Neural cell (in vitro differentiated cells): ENCODE results near the gene ANAPC15.

Experiments used
- EP300 ChIP-seq: fragments of 450-650 bp; conservative IDR thresholded peaks from 2 replicates; pipeline ENCODE4 v1.6.1; 2014; ENCODE audit warnings: antibody characterized with exemption, mild to moderate bottlenecking, moderate library complexity; ENCODE audit not compliant: poor library complexity, severe bottlenecking
- EZH2 ChIP-seq: fragments of 200-600, 300-800 bp; shearing (Covaris generic), sonication (generic); IDR thresholded peaks from 2 replicates; pipeline ENCODE4 v1.6.1; 2014; ENCODE audit warnings: antibody characterized with exemption, low read length, borderline replicate concordance, mild to moderate bottlenecking; ENCODE audit not compliant: insufficient read depth, poor library complexity, severe bottlenecking
- MXI1 ChIP-seq: fragments of 450-650 bp; conservative IDR thresholded peaks from 2 replicates; pipeline ENCODE4 v1.6.1; 2014; ENCODE audit warnings: antibody characterized with exemption, mild to moderate bottlenecking; ENCODE audit not compliant: poor library complexity, severe bottlenecking
- POLR2AphosphoS5 ChIP-seq: IDR thresholded peaks from 2 replicates; pipeline ENCODE4 v1.6.1; 2012
- RAD21 ChIP-seq: fragments of 450-650 bp; conservative IDR thresholded peaks from 2 replicates; pipeline ENCODE4 v1.6.1; 2014; ENCODE audit warnings: antibody characterized with exemption, mild to moderate bottlenecking, moderate library complexity
- REST ChIP-seq: IDR thresholded peaks from 2 replicates; pipeline ENCODE4 v1.6.1; 2012; ENCODE audit warnings: borderline replicate concordance
- TAF1 ChIP-seq: IDR thresholded peaks from 2 replicates; pipeline ENCODE4 v1.6.1; 2012; ENCODE audit warnings: low read depth
- TF ChIP-seq, protein P1 (sequence below): fragments of 450-650 bp; IDR thresholded peaks from 2 replicates; pipeline ENCODE4 v1.5.1; 2014; ENCODE audit warnings: antibody characterized with exemption, mild to moderate bottlenecking, moderate library complexity; ENCODE audit not compliant: poor library complexity, severe bottlenecking

GRCh38 chr11:72105888-72106287, 6.6 kb downstream of the ANAPC15 start, which contains the start of gene TOMT:
- TF ChIP-seq, protein P1, sequence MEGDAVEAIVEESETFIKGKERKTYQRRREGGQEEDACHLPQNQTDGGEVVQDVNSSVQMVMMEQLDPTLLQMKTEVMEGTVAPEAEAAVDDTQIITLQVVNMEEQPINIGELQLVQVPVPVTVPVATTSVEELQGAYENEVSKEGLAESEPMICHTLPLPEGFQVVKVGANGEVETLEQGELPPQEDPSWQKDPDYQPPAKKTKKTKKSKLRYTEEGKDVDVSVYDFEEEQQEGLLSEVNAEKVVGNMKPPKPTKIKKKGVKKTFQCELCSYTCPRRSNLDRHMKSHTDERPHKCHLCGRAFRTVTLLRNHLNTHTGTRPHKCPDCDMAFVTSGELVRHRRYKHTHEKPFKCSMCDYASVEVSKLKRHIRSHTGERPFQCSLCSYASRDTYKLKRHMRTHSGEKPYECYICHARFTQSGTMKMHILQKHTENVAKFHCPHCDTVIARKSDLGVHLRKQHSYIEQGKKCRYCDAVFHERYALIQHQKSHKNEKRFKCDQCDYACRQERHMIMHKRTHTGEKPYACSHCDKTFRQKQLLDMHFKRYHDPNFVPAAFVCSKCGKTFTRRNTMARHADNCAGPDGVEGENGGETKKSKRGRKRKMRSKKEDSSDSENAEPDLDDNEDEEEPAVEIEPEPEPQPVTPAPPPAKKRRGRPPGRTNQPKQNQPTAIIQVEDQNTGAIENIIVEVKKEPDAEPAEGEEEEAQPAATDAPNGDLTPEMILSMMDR = no peak
- TF ChIP-seq EP300 = no peak
- TF ChIP-seq POLR2AphosphoS5 = no peak
- TF ChIP-seq RAD21 = no peak
- TF ChIP-seq EZH2 = no peak
- TF ChIP-seq REST = no peak
- TF ChIP-seq MXI1 = no peak
- TF ChIP-seq TAF1 = no peak
